Measurements from ENCODE around the gene TAS2R40. TPM values are rescaled to one million over a fixed set of nuclear protein-coding genes. Genes with fewer than 3 reads are reported as not detected.

The TAS2R40 gene
- total and polyA plus RNA-seq, 10 of the 15 experiments (the other 5 are each of a cell fraction or from before 2014, with no cell fraction given), result not detected

GRCh38 chr7:143202161-143202560 lies 19.7 kb upstream of the TAS2R40 start:
- CTCF ChIA-PET, result interaction anchor here (0.5 kb wide), 1 partner anchor 100 kb away, joined by 3 read pairs; no protein-coding TSS in a partner anchor
- RAD21 ChIA-PET (ENCODE audit: unreplicated experiment), result no interaction called here
- WGBS (ENCODE audit: insufficient coverage, insufficient replicate concordance, low lambda C conversion rate, missing lambda C conversion rate), result 44% methylated on average over 2 of the region's 2 CpGs
- Histone ChIP-seq H3K27ac (ENCODE audit: control insufficient read depth, insufficient read depth) (no peak overlapping the region), H3K4me3 (no peak overlapping the region), H3K4me2 (ENCODE audit: control insufficient read depth, insufficient read depth) (no peak overlapping the region), H3K79me2 (ENCODE audit: control insufficient read depth, insufficient read depth, low read length) (no peaks in the 10 kb centered on the region), H3K9me3 (replicated peaks; ENCODE audit: control insufficient read depth, insufficient read depth, low read length) (no peaks in the 10 kb centered on the region), H3K36me3 (ENCODE audit: control insufficient read depth in 2 of 2, insufficient read depth in 2 of 2, low read length in 1 of 2) (no peaks in the 10 kb centered on the region), H3K27me3 (replicated peaks in 1 of 2; ENCODE audit: control insufficient read depth in 2 of 2, insufficient read depth in 2 of 2, low read length in 1 of 2) (no peaks in the 10 kb centered on the region), H3K9ac (ENCODE audit: control insufficient read depth, insufficient read depth, low read length) (no peak overlapping the region), H3K4me1 (ENCODE audit: control insufficient read depth, insufficient read depth, low read length) (peaks cover 6% of the 10 kb centered on the region; the same call in 1 of the 2 replicates), H4K20me1 (ENCODE audit: control insufficient read depth, insufficient read depth) (no peaks in the 10 kb centered on the region), H2AFZ (ENCODE audit: control insufficient read depth, low read depth, low read length) (no peak overlapping the region)
- in situ Hi-C loops (cut with MboI), result no loop called here
- BruUV-seq (replicated peaks), result no TSS peak
- FAIRE-seq (no peak), ATAC-seq (no peak), DNase-seq (ENCODE audit: low read depth, low spot score) (no peak)
- intact Hi-C loops (cut with micrococcal nuclease; ENCODE audit: unreplicated experiment), result no loop called here
- POLR2A ChIA-PET, result no interaction called here
- SMC1A ChIA-PET (ENCODE audit: uncharacterized antibody, unreplicated experiment), result interaction anchor here (0.8 to 4.0 kb wide), 3 partner anchors 13 to 868 kb away, joined by 3 to 17 read pairs (median 4); no protein-coding TSS in a partner anchor
- TF ChIP-seq ATF7 (IDR thresholded peaks at IDR 0.05; ENCODE audit: low read depth) (no peak), BCL11A (IDR thresholded peaks at IDR 0.05; ENCODE audit: low read depth, low read length) (no peak), PML (IDR thresholded peaks at IDR 0.05; ENCODE audit: low read length) (no peak)
- TF ChIP-seq, protein P1, sequence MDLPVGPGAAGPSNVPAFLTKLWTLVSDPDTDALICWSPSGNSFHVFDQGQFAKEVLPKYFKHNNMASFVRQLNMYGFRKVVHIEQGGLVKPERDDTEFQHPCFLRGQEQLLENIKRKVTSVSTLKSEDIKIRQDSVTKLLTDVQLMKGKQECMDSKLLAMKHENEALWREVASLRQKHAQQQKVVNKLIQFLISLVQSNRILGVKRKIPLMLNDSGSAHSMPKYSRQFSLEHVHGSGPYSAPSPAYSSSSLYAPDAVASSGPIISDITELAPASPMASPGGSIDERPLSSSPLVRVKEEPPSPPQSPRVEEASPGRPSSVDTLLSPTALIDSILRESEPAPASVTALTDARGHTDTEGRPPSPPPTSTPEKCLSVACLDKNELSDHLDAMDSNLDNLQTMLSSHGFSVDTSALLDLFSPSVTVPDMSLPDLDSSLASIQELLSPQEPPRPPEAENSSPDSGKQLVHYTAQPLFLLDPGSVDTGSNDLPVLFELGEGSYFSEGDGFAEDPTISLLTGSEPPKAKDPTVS (IDR thresholded peaks at IDR 0.05; ENCODE audit: low read depth, low read length), result no peak

DNA sequence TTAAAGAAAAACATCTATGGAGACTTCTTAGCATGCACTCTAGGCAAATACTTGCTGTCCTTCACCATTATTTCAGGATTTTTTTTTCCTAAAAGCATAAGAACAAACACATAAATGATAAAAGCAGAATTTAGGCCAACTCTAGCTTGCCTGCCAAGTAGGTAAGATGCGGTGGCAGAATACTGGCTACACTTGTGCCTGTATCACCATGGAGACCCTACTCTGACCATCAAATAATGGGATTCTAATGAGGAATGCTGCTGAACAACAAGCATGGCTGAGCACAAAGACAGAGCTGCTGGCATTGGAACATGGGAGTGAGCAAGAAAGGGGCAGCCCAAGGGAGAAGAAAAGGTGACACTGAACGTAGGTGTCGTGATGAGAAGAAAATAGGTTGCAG lies 18.5 kb upstream of the TAS2R40 start:
- BruUV-seq (replicated peaks), result no TSS peak
- no peak overlapping the region for H2AFZ ChIP-seq (ENCODE audit: control insufficient read depth, low read depth, low read length)
- ATAC-seq (no peak), DNase-seq (ENCODE audit: low read depth, low spot score) (no peak), FAIRE-seq (no peak)
- no peaks in the 10 kb centered on the region for H3K27me3 ChIP-seq (replicated peaks in 1 of 2; ENCODE audit: control insufficient read depth in 2 of 2, insufficient read depth in 2 of 2, low read length in 1 of 2)
- H3K79me2 ChIP-seq (ENCODE audit: control insufficient read depth, insufficient read depth, low read length), result no peaks in the 10 kb centered on the region
- ChIA-PET POLR2A (no interaction called here), RAD21 (ENCODE audit: unreplicated experiment) (no interaction called here), CTCF (interaction anchor here (1.1 to 1.5 kb wide), 2 partner anchors 11 to 12 kb away, joined by 3 to 4 read pairs; no protein-coding TSS in a partner anchor), SMC1A (ENCODE audit: uncharacterized antibody, unreplicated experiment) (interaction anchor here (1.4 to 4.0 kb wide), 3 partner anchors 12 to 198 kb away, joined by 4 to 17 read pairs (median 4); no protein-coding TSS in a partner anchor)
- intact Hi-C loops (cut with micrococcal nuclease; ENCODE audit: unreplicated experiment) (no loop called here), in situ Hi-C loops (cut with MboI) (no loop called here)
- no peaks in the 10 kb centered on the region for H3K36me3 ChIP-seq (ENCODE audit: control insufficient read depth in 2 of 2, insufficient read depth in 2 of 2, low read length in 1 of 2)
- H3K9me3 ChIP-seq (replicated peaks; ENCODE audit: control insufficient read depth, insufficient read depth, low read length), result no peaks in the 10 kb centered on the region
- peaks cover 6% of the 10 kb centered on the region; the same call in 1 of the 2 replicates for H3K4me1 ChIP-seq (ENCODE audit: control insufficient read depth, insufficient read depth, low read length)
- H4K20me1 ChIP-seq (ENCODE audit: control insufficient read depth, insufficient read depth), result no peaks in the 10 kb centered on the region
- no peak overlapping the region for H3K27ac ChIP-seq (ENCODE audit: control insufficient read depth, insufficient read depth)
- no peak overlapping the region for H3K9ac ChIP-seq (ENCODE audit: control insufficient read depth, insufficient read depth, low read length)
- no peak overlapping the region for H3K4me2 ChIP-seq (ENCODE audit: control insufficient read depth, insufficient read depth)
- no peak overlapping the region for H3K4me3 ChIP-seq
- WGBS (ENCODE audit: insufficient coverage, insufficient replicate concordance, low lambda C conversion rate, missing lambda C conversion rate), result 49% methylated on average over 3 of the region's 3 CpGs
- TF ChIP-seq, protein P2, sequence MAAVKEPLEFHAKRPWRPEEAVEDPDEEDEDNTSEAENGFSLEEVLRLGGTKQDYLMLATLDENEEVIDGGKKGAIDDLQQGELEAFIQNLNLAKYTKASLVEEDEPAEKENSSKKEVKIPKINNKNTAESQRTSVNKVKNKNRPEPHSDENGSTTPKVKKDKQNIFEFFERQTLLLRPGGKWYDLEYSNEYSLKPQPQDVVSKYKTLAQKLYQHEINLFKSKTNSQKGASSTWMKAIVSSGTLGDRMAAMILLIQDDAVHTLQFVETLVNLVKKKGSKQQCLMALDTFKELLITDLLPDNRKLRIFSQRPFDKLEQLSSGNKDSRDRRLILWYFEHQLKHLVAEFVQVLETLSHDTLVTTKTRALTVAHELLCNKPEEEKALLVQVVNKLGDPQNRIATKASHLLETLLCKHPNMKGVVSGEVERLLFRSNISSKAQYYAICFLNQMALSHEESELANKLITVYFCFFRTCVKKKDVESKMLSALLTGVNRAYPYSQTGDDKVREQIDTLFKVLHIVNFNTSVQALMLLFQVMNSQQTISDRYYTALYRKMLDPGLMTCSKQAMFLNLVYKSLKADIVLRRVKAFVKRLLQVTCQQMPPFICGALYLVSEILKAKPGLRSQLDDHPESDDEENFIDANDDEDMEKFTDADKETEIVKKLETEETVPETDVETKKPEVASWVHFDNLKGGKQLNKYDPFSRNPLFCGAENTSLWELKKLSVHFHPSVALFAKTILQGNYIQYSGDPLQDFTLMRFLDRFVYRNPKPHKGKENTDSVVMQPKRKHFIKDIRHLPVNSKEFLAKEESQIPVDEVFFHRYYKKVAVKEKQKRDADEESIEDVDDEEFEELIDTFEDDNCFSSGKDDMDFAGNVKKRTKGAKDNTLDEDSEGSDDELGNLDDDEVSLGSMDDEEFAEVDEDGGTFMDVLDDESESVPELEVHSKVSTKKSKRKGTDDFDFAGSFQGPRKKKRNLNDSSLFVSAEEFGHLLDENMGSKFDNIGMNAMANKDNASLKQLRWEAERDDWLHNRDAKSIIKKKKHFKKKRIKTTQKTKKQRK (IDR thresholded peaks at IDR 0.05; ENCODE audit: low read depth, low read length), result no peak
- TF ChIP-seq MTA2 (IDR thresholded peaks at IDR 0.05; ENCODE audit: low read depth), result no peak
